SU-DHL-6 (cell line): ENCODE results near the gene C7orf25.

ENCODE experiments used
- EZH2phosphoT487 ChIP-seq: fragments of 200-600 bp; sonication (generic), shearing (Covaris generic); conservative IDR thresholded peaks from 2 replicates; pipeline ENCODE4 v1.6.1; 2018; ENCODE audit warnings: mild to moderate bottlenecking, antibody characterized with exemption, low read length, moderate library complexity, mixed read lengths
- TF ChIP-seq, protein P1 (sequence below): fragments of 200-600 bp; sonication (generic); IDR thresholded peaks from one replicate; pipeline ENCODE4 v1.5.1; 2017; ENCODE audit warnings: antibody characterized with exemption, mild to moderate bottlenecking, low read length, moderate library complexity; ENCODE audit not compliant: insufficient read depth, poor library complexity, severe bottlenecking

DNA sequence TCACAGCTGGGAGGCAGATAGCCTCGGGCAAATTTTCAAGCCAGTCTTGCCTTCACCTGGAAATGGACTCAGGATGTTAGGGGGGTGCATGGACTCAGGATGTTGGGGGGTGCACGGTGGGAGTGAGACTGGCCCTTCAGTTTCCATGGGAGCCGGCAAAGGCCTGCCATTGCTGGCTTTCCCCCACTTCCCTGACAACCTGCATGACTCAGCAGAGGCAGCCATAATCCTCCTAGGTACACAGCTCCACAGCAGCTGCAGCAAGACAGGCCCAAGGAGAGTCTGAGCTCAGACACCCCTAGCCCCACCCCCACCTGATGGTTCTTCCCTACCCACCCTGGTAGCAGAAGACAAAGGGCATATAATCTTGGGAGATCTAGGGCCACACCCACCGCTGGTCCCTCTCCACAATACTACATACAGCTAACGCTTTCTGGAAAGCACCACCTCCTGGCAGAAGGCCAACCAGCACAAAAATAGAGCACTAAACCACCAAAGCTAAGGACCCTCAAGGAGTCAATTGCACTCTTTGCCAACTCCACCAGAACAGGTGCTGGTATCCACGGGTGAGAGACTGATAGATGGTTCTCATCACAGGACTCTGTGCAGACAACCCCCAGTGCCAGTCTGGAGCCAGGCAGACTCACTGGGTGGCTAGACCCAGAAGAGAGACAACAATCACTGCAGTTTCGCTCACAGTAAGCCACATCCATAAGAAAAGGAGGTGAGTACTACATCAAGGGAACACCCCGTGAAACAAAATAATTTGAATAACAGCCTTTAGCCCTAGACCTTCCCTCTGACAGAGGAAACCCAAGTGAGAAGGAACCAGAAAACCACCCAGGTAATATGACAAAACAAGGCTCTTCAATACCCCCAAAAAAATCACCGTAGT is 18.3 kb downstream of the C7orf25 start:
- TF ChIP-seq, protein P1, sequence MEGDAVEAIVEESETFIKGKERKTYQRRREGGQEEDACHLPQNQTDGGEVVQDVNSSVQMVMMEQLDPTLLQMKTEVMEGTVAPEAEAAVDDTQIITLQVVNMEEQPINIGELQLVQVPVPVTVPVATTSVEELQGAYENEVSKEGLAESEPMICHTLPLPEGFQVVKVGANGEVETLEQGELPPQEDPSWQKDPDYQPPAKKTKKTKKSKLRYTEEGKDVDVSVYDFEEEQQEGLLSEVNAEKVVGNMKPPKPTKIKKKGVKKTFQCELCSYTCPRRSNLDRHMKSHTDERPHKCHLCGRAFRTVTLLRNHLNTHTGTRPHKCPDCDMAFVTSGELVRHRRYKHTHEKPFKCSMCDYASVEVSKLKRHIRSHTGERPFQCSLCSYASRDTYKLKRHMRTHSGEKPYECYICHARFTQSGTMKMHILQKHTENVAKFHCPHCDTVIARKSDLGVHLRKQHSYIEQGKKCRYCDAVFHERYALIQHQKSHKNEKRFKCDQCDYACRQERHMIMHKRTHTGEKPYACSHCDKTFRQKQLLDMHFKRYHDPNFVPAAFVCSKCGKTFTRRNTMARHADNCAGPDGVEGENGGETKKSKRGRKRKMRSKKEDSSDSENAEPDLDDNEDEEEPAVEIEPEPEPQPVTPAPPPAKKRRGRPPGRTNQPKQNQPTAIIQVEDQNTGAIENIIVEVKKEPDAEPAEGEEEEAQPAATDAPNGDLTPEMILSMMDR = no peak
- TF ChIP-seq EZH2phosphoT487 = no peak
